ENCODE measurements around the gene CNTN4.

GRCh38 chr3:2853651-2854050 lies 755.0 kb downstream of the CNTN4 start:
- TF ChIP-seq CTCF (IDR thresholded peaks at IDR 0.05; ENCODE audit: low read depth, low read length) = no peak
- TF ChIP-seq EZH2phosphoT487 (IDR thresholded peaks at IDR 0.05; ENCODE audit: low read depth) = no peak

All from OCI-LY3 (cell line).